WTC11 (cell line): ENCODE measurements around the gene IRF4. TPM values are rescaled to one million over a fixed set of nuclear protein-coding genes. Genes with fewer than 3 reads are reported as not detected.

Experiments
- ATAC-seq: fragments of 200-7000 bp; cut with Tn5 transposase; 2 replicates; pipeline ENCODE4 v1.10.0; 2021; ENCODE audit warnings: mild to moderate bottlenecking, moderate library complexity
- CTCF ChIA-PET: fragments of 300-600 bp; sonication (Branson Sonifier 250); formaldehyde crosslinking; loops from one replicate; lab custom pipeline; 2021; ENCODE audit warnings: antibody characterized with exemption; lab: Charles Lee
- POLR2A ChIA-PET: fragments of 350-600 bp; sonication (Branson Sonifier 250); formaldehyde crosslinking; loops from one replicate; lab custom pipeline; 2021; ENCODE audit warnings: antibody characterized with exemption; lab: Charles Lee
- DNase-seq: peaks from one replicate; pipeline ENCODE4 v3.0.0; 2021; ENCODE audit warnings: low spot score
- H3K27ac Mint-ChIP-seq: 2 replicates; pipeline ENCODE4 v1.8.0; 2021; ENCODE audit warnings: mixed read lengths
- H3K27me3 Mint-ChIP-seq: 2 replicates; pipeline ENCODE4 v1.8.0; 2021; ENCODE audit warnings: low read depth, mild to moderate bottlenecking, moderate library complexity, mixed read lengths
- H3K36me3 Mint-ChIP-seq: 2 replicates; pipeline ENCODE4 v1.8.0; 2021; ENCODE audit warnings: mixed read lengths
- H3K4me1 Mint-ChIP-seq: 2 replicates; pipeline ENCODE4 v1.8.0; 2022; ENCODE audit warnings: mixed read lengths
- H3K4me3 Mint-ChIP-seq: 2 replicates; pipeline ENCODE4 v1.8.0; 2021; ENCODE audit warnings: mild to moderate bottlenecking, moderate library complexity, mixed read lengths
- H3K9me3 Mint-ChIP-seq: 2 replicates; pipeline ENCODE4 v1.8.0; 2021; ENCODE audit warnings: mixed read lengths
- E2F4 ChIP-seq: sonication (generic); formaldehyde crosslinking; IDR thresholded peaks from 2 replicates; pipeline ENCODE4 v1.8.1; 2022; ENCODE audit warnings: low read depth, mild to moderate bottlenecking, moderate library complexity, missing genetic modification reagents, borderline replicate concordance
- ELF4 ChIP-seq: sonication (generic); formaldehyde crosslinking; IDR thresholded peaks from 2 replicates; pipeline ENCODE4 v1.8.1; 2022; ENCODE audit warnings: low read depth, mild to moderate bottlenecking, moderate library complexity, missing genetic modification reagents
- EMX1 ChIP-seq: fragments of 250-450 bp; sonication (Bioruptor Pico); IDR thresholded peaks from 2 replicates; pipeline ENCODE4 v1.8.0; 2021; ENCODE audit warnings: mild to moderate bottlenecking
- ETV6 ChIP-seq: sonication (generic); formaldehyde crosslinking; IDR thresholded peaks from 2 replicates; pipeline ENCODE4 v1.8.1; 2022; ENCODE audit warnings: mild to moderate bottlenecking, missing genetic modification reagents
- FOXJ3 ChIP-seq: sonication (generic); formaldehyde crosslinking; IDR thresholded peaks from 2 replicates; pipeline ENCODE4 v1.9.0; 2021; ENCODE audit warnings: missing genetic modification reagents, mild to moderate bottlenecking, borderline replicate concordance
- HMGXB4 ChIP-seq: sonication (generic); formaldehyde crosslinking; IDR thresholded peaks from 2 replicates; pipeline ENCODE4 v1.8.1; 2023; ENCODE audit warnings: mild to moderate bottlenecking, moderate library complexity, missing genetic modification reagents
- IRF2 ChIP-seq: sonication (generic); formaldehyde crosslinking; IDR thresholded peaks from 2 replicates; pipeline ENCODE4 v1.8.0; 2022; ENCODE audit warnings: low read depth, missing genetic modification reagents, borderline replicate concordance
- TEAD1 ChIP-seq: sonication (generic); formaldehyde crosslinking; IDR thresholded peaks from 2 replicates; pipeline ENCODE4 v1.8.0; 2022; ENCODE audit warnings: mild to moderate bottlenecking, missing genetic modification reagents
- ZNF219 ChIP-seq: sonication (generic); formaldehyde crosslinking; IDR thresholded peaks from 2 replicates; pipeline ENCODE4 v1.8.0; 2023; ENCODE audit warnings: missing genetic modification reagents, mild to moderate bottlenecking, borderline replicate concordance
- ZNF232 ChIP-seq: sonication (generic); formaldehyde crosslinking; IDR thresholded peaks from 2 replicates; pipeline ENCODE4 v1.8.0; 2022; ENCODE audit warnings: mild to moderate bottlenecking, missing genetic modification reagents
- ZNF263 ChIP-seq: sonication (generic); formaldehyde crosslinking; IDR thresholded peaks from 2 replicates; pipeline ENCODE4 v1.8.1; 2022; ENCODE audit warnings: low read depth, mild to moderate bottlenecking, moderate library complexity, missing genetic modification reagents
- ZNF416 ChIP-seq: fragments of 250-450 bp; sonication (Bioruptor Pico); IDR thresholded peaks from 2 replicates; pipeline ENCODE4 v1.9.0; 2021; ENCODE audit warnings: mild to moderate bottlenecking, inconsistent platforms
- ZNF425 ChIP-seq: fragments of 250-450 bp; sonication (Bioruptor Pico); conservative IDR thresholded peaks from 2 replicates; pipeline ENCODE4 v1.9.0; 2021; ENCODE audit warnings: mild to moderate bottlenecking
- total RNA-seq: library from RNA; stranded (reverse); gene quantifications from 3 replicates; pipeline ENCODE4 v1.2.3, GENCODE V29; 2021
- TF ChIP-seq, protein P1 (sequence below): fragments of 250-450 bp; sonication (Bioruptor Pico); IDR thresholded peaks from 2 replicates; pipeline ENCODE4 v1.8.0; 2021; ENCODE audit warnings: mild to moderate bottlenecking
- TF ChIP-seq, protein P2 (sequence below): sonication (generic); formaldehyde crosslinking; IDR thresholded peaks from 2 replicates; pipeline ENCODE4 v1.8.0; 2022; ENCODE audit warnings: mild to moderate bottlenecking, missing genetic modification reagents
- TF ChIP-seq, protein P3 (sequence below): sonication (generic); formaldehyde crosslinking; IDR thresholded peaks from 2 replicates; pipeline ENCODE4 v1.8.0; 2023; ENCODE audit warnings: mild to moderate bottlenecking, missing genetic modification reagents
- TF ChIP-seq, protein P4 (sequence below): sonication (generic); formaldehyde crosslinking; IDR thresholded peaks from 2 replicates; pipeline ENCODE4 v1.8.1; 2023; ENCODE audit warnings: mild to moderate bottlenecking, missing genetic modification reagents, moderate library complexity
- TF ChIP-seq, protein P5 (sequence below): sonication (generic); formaldehyde crosslinking; IDR thresholded peaks from 2 replicates; pipeline ENCODE4 v1.8.1; 2022; ENCODE audit warnings: missing genetic modification reagents, borderline replicate concordance

IRF4 gene
- total RNA-seq, 1 experiment from 2014 or later = 1.6 TPM

GRCh38 chr6:386688-387266 is 4.8 kb upstream of the IRF4 start:
- H3K27me3 Mint-ChIP-seq = peaks cover 46% of the 10 kb centered on the region
- H3K9me3 Mint-ChIP-seq = peaks cover 5% of the 10 kb centered on the region; the same call in 1 of the 2 replicates
- DNase-seq (no peak), ATAC-seq (no peak)
- no peak for TF ChIP-seq E2F4 (CRISPR knock-in tag)
- no peak for TF ChIP-seq ETV6 (CRISPR knock-in tag)
- H3K36me3 Mint-ChIP-seq = peaks cover 2% of the 10 kb centered on the region; the same call in 1 of the 2 replicates
- 0 out of 2 replicates have a peak, but pooled peaks cover 2% of the 10 kb centered on the region for H3K4me1 Mint-ChIP-seq
- no peak overlapping the region for H3K27ac Mint-ChIP-seq
- POLR2A ChIA-PET = no interaction called here
- H3K4me3 Mint-ChIP-seq = no peak overlapping the region
- CTCF ChIA-PET = no interaction called here

- CTCF ChIA-PET = interaction anchor here (0.7 to 1.0 kb wide), 2 partner anchors 22 to 171 kb away, joined by 3 read pairs; no protein-coding TSS in a partner anchor
- Mint-ChIP-seq H3K27me3 (peaks cover 50% of the 10 kb centered on the region), H3K27ac (no peak overlapping the region), H3K9me3 (no peaks in the 10 kb centered on the region), H3K4me3 (no peak overlapping the region), H3K4me1 (0 out of 2 replicates have a peak, but pooled peaks cover 2% of the 10 kb centered on the region), H3K36me3 (no peaks in the 10 kb centered on the region)
- ATAC-seq = no peak
- no peak for DNase-seq
- POLR2A ChIA-PET = no interaction called here
- TF ChIP-seq ELF4 (CRISPR knock-in tag) = no peak
- TF ChIP-seq ZNF425 = no peak
- TF ChIP-seq HMGXB4 (CRISPR knock-in tag) = no peak
- TF ChIP-seq ZNF232 = no peak
- TF ChIP-seq, protein P1, sequence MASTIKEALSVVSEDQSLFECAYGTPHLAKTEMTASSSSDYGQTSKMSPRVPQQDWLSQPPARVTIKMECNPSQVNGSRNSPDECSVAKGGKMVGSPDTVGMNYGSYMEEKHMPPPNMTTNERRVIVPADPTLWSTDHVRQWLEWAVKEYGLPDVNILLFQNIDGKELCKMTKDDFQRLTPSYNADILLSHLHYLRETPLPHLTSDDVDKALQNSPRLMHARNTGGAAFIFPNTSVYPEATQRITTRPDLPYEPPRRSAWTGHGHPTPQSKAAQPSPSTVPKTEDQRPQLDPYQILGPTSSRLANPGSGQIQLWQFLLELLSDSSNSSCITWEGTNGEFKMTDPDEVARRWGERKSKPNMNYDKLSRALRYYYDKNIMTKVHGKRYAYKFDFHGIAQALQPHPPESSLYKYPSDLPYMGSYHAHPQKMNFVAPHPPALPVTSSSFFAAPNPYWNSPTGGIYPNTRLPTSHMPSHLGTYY (CRISPR knock-in tag) = no peak
- no peak for TF ChIP-seq ZNF263
- TF ChIP-seq, protein P2, sequence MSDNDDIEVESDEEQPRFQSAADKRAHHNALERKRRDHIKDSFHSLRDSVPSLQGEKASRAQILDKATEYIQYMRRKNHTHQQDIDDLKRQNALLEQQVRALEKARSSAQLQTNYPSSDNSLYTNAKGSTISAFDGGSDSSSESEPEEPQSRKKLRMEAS = no peak
- TF ChIP-seq, protein P3, sequence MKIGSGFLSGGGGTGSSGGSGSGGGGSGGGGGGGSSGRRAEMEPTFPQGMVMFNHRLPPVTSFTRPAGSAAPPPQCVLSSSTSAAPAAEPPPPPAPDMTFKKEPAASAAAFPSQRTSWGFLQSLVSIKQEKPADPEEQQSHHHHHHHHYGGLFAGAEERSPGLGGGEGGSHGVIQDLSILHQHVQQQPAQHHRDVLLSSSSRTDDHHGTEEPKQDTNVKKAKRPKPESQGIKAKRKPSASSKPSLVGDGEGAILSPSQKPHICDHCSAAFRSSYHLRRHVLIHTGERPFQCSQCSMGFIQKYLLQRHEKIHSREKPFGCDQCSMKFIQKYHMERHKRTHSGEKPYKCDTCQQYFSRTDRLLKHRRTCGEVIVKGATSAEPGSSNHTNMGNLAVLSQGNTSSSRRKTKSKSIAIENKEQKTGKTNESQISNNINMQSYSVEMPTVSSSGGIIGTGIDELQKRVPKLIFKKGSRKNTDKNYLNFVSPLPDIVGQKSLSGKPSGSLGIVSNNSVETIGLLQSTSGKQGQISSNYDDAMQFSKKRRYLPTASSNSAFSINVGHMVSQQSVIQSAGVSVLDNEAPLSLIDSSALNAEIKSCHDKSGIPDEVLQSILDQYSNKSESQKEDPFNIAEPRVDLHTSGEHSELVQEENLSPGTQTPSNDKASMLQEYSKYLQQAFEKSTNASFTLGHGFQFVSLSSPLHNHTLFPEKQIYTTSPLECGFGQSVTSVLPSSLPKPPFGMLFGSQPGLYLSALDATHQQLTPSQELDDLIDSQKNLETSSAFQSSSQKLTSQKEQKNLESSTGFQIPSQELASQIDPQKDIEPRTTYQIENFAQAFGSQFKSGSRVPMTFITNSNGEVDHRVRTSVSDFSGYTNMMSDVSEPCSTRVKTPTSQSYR = no peak
- TF ChIP-seq ZNF219 (CRISPR knock-in tag) = no peak
- TF ChIP-seq, protein P4, sequence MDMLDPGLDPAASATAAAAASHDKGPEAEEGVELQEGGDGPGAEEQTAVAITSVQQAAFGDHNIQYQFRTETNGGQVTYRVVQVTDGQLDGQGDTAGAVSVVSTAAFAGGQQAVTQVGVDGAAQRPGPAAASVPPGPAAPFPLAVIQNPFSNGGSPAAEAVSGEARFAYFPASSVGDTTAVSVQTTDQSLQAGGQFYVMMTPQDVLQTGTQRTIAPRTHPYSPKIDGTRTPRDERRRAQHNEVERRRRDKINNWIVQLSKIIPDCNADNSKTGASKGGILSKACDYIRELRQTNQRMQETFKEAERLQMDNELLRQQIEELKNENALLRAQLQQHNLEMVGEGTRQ = no peak
- TF ChIP-seq, protein P5, sequence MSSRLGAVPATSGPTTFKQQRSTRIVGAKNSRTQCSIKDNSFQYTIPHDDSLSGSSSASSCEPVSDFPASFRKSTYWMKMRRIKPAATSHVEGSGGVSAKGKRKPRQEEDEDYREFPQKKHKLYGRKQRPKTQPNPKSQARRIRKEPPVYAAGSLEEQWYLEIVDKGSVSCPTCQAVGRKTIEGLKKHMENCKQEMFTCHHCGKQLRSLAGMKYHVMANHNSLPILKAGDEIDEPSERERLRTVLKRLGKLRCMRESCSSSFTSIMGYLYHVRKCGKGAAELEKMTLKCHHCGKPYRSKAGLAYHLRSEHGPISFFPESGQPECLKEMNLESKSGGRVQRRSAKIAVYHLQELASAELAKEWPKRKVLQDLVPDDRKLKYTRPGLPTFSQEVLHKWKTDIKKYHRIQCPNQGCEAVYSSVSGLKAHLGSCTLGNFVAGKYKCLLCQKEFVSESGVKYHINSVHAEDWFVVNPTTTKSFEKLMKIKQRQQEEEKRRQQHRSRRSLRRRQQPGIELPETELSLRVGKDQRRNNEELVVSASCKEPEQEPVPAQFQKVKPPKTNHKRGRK = no peak
- TF ChIP-seq IRF2 (CRISPR knock-in tag) = no peak
- no peak for TF ChIP-seq TEAD1
- no peak for TF ChIP-seq ZNF416
- no peak for TF ChIP-seq FOXJ3 (CRISPR knock-in tag)
- no peak for TF ChIP-seq EMX1 (CRISPR knock-in tag)
Measured at GRCh38 chr6:387293-387741, 4.2 kb upstream of the IRF4 start.
